HEK293 (cell line): ENCODE results near the gene ACTL6B.
A peak's percentile ranks its signal among the peaks of the same experiment; 100 is the strongest.

Experiments
- GLI4 ChIP-seq: fragments of 450-650 bp; formaldehyde crosslinking; IDR thresholded peaks from 2 replicates; pipeline ENCODE4 v1.5.1; 2016; ENCODE audit warnings: missing biosample characterization, missing genetic modification characterization
- GLIS2 ChIP-seq: fragments of 450-650 bp; formaldehyde crosslinking; IDR thresholded peaks from 2 replicates; pipeline ENCODE4 v1.5.1; 2016; ENCODE audit warnings: missing biosample characterization, missing genetic modification characterization
- KLF16 ChIP-seq: fragments of 450-650 bp; formaldehyde crosslinking; IDR thresholded peaks from 2 replicates; pipeline ENCODE4 v1.5.1; 2017; ENCODE audit warnings: missing biosample characterization, missing genetic modification characterization
- KLF8 ChIP-seq: fragments of 450-650 bp; formaldehyde crosslinking; IDR thresholded peaks from 2 replicates; pipeline ENCODE4 v1.5.1; 2016; ENCODE audit warnings: missing biosample characterization, missing genetic modification characterization
- REST ChIP-seq: fragments of 450-650 bp; formaldehyde crosslinking; IDR thresholded peaks from 2 replicates; pipeline ENCODE4 v1.5.1; 2016; ENCODE audit warnings: missing biosample characterization, missing genetic modification characterization
- ZBTB7A ChIP-seq: fragments of 450-650 bp; formaldehyde crosslinking; IDR thresholded peaks from 2 replicates; pipeline ENCODE4 v1.5.1; 2016; ENCODE audit warnings: low read depth, missing biosample characterization, missing genetic modification characterization
- ZFP69B ChIP-seq: fragments of 450-650 bp; formaldehyde crosslinking; IDR thresholded peaks from 2 replicates; pipeline ENCODE4 v1.5.1; 2016; ENCODE audit warnings: missing biosample characterization, missing genetic modification characterization
- ZNF423 ChIP-seq: fragments of 450-650 bp; formaldehyde crosslinking; IDR thresholded peaks from 2 replicates; pipeline ENCODE4 v1.5.1; 2016; ENCODE audit warnings: missing biosample characterization, missing genetic modification characterization
- ZNF76 ChIP-seq: fragments of 450-650 bp; formaldehyde crosslinking; IDR thresholded peaks from 2 replicates; pipeline ENCODE4; 2016; ENCODE audit warnings: low read depth, missing biosample characterization, missing genetic modification characterization, borderline replicate concordance
- ZSCAN23 ChIP-seq: fragments of 450-650 bp; formaldehyde crosslinking; IDR thresholded peaks from 2 replicates; pipeline ENCODE4 v1.5.1; 2016; ENCODE audit warnings: missing biosample characterization, missing genetic modification characterization
- TF ChIP-seq, protein P1 (sequence below): fragments of 450-650 bp; formaldehyde crosslinking; optimal IDR thresholded peaks from 2 replicates; pipeline ENCODE3; 2016; ENCODE audit warnings: missing biosample characterization, mild to moderate bottlenecking, missing genetic modification characterization
- TF ChIP-seq, protein P2 (sequence below): fragments of 450-650 bp; formaldehyde crosslinking; IDR thresholded peaks from 2 replicates; pipeline ENCODE4 v1.5.1; 2017; ENCODE audit warnings: missing biosample characterization, missing genetic modification characterization
- TF ChIP-seq, protein P3 (sequence below): fragments of 450-650 bp; formaldehyde crosslinking; IDR thresholded peaks from 2 replicates; pipeline ENCODE4 v1.5.1; 2017; ENCODE audit warnings: missing biosample characterization, missing genetic modification characterization
- TF ChIP-seq, protein P4 (sequence below): fragments of 450-650 bp; formaldehyde crosslinking; IDR thresholded peaks from 2 replicates; pipeline ENCODE4 v1.5.1; 2016; ENCODE audit warnings: missing biosample characterization, missing genetic modification characterization

Gene ACTL6B

DNA sequence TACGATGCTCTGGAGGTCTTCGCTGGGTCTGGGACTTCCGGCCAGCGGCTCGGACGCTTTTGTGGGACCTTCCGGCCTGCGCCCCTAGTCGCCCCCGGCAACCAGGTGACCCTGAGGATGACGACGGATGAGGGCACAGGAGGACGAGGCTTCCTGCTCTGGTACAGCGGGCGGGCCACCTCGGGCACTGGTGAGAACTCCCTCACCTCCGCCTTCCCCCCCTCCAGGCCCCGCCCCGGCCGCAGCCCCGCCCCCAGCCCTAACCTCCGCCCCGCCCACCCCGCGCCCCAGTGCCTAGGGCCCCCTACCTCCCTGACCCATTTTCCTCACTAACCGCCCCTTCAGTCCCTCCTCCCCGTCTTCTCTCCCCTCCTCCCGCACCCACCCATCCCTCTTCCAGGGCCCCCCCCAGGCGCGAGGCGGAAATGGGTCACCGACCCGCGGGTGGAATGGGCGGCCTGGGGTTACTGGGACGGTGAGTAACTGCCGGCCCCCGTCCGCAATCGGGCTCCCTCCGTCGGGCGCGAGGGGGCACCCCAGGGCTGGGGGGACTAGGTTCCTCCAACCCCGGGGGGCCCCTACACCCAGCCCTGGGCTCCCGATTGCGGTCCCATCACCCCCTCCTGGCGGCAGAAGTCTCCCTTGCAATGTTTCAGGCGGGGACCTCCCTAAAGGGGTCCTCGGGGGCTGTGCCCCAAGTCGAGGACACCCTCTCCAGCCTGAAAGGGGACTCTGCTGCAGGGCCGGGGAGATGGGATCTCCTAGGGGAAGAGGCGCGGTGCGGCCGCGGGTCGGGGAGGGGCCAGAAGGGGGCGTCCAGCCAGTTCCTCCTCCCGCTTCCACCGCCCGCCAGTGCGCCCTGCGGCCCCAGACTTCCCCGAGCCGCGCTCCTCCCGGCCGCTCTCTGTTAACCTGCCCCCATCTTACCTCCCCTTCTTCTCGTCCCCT, 51.9 kb downstream of the ACTL6B start (continued):
- TF ChIP-seq KLF16 (peak; percentile 62; the same call in 1 of the 2 replicates), ZNF76 (peak; percentile 59; the same call in 1 of the 2 replicates), ZSCAN23 (tag by site-specific recombination) (0 out of 2 replicates have a peak, but pooled peaks have one; percentile 32), REST (tag by site-specific recombination) (0 out of 2 replicates have a peak, but pooled peaks have one; percentile 17), GLIS2 (peak; percentile 94), KLF8 (tag by site-specific recombination) (peak; percentile 27; the same call in 1 of the 2 replicates), GLI4 (tag by site-specific recombination) (no peak), ZNF423 (tag by site-specific recombination) (peak; percentile 93), ZBTB7A (tag by site-specific recombination) (peak; percentile 21; the same call in 1 of the 2 replicates), ZFP69B (tag by site-specific recombination) (no peak)
- TF ChIP-seq, protein P1, sequence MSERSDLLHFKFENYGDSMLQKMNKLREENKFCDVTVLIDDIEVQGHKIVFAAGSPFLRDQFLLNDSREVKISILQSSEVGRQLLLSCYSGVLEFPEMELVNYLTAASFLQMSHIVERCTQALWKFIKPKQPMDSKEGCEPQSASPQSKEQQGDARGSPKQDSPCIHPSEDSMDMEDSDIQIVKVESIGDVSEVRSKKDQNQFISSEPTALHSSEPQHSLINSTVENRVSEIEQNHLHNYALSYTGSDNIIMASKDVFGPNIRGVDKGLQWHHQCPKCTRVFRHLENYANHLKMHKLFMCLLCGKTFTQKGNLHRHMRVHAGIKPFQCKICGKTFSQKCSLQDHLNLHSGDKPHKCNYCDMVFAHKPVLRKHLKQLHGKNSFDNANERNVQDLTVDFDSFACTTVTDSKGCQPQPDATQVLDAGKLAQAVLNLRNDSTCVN (tag by site-specific recombination): peak; percentile 37
- TF ChIP-seq, protein P2, sequence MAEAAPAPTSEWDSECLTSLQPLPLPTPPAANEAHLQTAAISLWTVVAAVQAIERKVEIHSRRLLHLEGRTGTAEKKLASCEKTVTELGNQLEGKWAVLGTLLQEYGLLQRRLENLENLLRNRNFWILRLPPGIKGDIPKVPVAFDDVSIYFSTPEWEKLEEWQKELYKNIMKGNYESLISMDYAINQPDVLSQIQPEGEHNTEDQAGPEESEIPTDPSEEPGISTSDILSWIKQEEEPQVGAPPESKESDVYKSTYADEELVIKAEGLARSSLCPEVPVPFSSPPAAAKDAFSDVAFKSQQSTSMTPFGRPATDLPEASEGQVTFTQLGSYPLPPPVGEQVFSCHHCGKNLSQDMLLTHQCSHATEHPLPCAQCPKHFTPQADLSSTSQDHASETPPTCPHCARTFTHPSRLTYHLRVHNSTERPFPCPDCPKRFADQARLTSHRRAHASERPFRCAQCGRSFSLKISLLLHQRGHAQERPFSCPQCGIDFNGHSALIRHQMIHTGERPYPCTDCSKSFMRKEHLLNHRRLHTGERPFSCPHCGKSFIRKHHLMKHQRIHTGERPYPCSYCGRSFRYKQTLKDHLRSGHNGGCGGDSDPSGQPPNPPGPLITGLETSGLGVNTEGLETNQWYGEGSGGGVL (tag by site-specific recombination): peak; percentile 97
- TF ChIP-seq, protein P3, sequence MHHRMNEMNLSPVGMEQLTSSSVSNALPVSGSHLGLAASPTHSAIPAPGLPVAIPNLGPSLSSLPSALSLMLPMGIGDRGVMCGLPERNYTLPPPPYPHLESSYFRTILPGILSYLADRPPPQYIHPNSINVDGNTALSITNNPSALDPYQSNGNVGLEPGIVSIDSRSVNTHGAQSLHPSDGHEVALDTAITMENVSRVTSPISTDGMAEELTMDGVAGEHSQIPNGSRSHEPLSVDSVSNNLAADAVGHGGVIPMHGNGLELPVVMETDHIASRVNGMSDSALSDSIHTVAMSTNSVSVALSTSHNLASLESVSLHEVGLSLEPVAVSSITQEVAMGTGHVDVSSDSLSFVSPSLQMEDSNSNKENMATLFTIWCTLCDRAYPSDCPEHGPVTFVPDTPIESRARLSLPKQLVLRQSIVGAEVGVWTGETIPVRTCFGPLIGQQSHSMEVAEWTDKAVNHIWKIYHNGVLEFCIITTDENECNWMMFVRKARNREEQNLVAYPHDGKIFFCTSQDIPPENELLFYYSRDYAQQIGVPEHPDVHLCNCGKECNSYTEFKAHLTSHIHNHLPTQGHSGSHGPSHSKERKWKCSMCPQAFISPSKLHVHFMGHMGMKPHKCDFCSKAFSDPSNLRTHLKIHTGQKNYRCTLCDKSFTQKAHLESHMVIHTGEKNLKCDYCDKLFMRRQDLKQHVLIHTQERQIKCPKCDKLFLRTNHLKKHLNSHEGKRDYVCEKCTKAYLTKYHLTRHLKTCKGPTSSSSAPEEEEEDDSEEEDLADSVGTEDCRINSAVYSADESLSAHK (tag by site-specific recombination): 0 out of 2 replicates have a peak, but pooled peaks have one; percentile 14
- TF ChIP-seq, protein P4, sequence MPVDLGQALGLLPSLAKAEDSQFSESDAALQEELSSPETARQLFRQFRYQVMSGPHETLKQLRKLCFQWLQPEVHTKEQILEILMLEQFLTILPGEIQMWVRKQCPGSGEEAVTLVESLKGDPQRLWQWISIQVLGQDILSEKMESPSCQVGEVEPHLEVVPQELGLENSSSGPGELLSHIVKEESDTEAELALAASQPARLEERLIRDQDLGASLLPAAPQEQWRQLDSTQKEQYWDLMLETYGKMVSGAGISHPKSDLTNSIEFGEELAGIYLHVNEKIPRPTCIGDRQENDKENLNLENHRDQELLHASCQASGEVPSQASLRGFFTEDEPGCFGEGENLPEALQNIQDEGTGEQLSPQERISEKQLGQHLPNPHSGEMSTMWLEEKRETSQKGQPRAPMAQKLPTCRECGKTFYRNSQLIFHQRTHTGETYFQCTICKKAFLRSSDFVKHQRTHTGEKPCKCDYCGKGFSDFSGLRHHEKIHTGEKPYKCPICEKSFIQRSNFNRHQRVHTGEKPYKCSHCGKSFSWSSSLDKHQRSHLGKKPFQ: peak; percentile 75
